IMR-90 (cell line): ENCODE measurements around the gene PRKN. TPM values are rescaled to one million over a fixed set of nuclear protein-coding genes. Genes with fewer than 3 reads are reported as not detected.

Experiments
- ATAC-seq: fragments of 200-7000 bp; cut with Tn5 transposase; 2 replicates; pipeline ENCODE4 v1.9.1; 2020; ENCODE audit warnings: low read depth, mild to moderate bottlenecking, moderate library complexity
- BruUV-seq: library from RNA; stranded (reverse); fragments of 400-500 nt; replicated peaks from 2 replicates; lab custom pipeline; 2021; lab: Mats Ljungman, UMichigan
- CTCF ChIA-PET: fragments of 300-600 bp; formaldehyde crosslinking; extraction: SDS; loops from one replicate; lab custom pipeline; 2021; ENCODE audit warnings: antibody characterized with exemption; lab: Yijun Ruan, JAX
- POLR2A ChIA-PET: fragments of 300-600 bp; sonication (Branson Sonifier 250); formaldehyde crosslinking; loops from one replicate; lab custom pipeline; 2022; ENCODE audit warnings: antibody characterized with exemption; ENCODE audit not compliant: unreplicated experiment; lab: Charles Lee
- DNase-seq: peaks from one replicate; pipeline ENCODE4 v3.0.0; 2013
- H2AFZ ChIP-seq: replicated peaks from 2 replicates; pipeline ENCODE3; 2013; ENCODE audit warnings: low read length, mild to moderate bottlenecking; ENCODE audit not compliant: poor library complexity
- H2AK5ac ChIP-seq: 2 replicates; pipeline ENCODE4 v1.6.1; 2013; ENCODE audit warnings: low read depth, low read length, inconsistent platforms
- H2AK9ac ChIP-seq: replicated peaks from 2 replicates; pipeline ENCODE3; 2013; ENCODE audit warnings: mild to moderate bottlenecking, low read depth, low read length, moderate library complexity; ENCODE audit not compliant: poor library complexity
- H2BK120ac ChIP-seq: 2 replicates; pipeline ENCODE4 v1.6.1; 2013; ENCODE audit warnings: low read depth, low read length, inconsistent platforms
- H2BK15ac ChIP-seq: 3 replicates; pipeline ENCODE4 v1.6.1; 2013; ENCODE audit warnings: low read depth, low read length, inconsistent platforms
- H2BK20ac ChIP-seq: 2 replicates; pipeline ENCODE4 v1.6.1; 2013; ENCODE audit warnings: low read depth, mild to moderate bottlenecking, inconsistent platforms, low read length, moderate library complexity
- H2BK5ac ChIP-seq: 2 replicates; pipeline ENCODE4 v1.6.1; 2013; ENCODE audit warnings: mild to moderate bottlenecking, low read depth, low read length, inconsistent platforms; ENCODE audit not compliant: poor library complexity, severe bottlenecking
- H3K14ac ChIP-seq: replicated peaks from 2 replicates; pipeline ENCODE4 v1.6.1; 2013; ENCODE audit warnings: low read depth, low read length, inconsistent platforms
- H3K18ac ChIP-seq: 2 replicates; pipeline ENCODE4 v1.6.1; 2013; ENCODE audit warnings: low read depth, low read length, control low read depth
- H3K23ac ChIP-seq: 2 replicates; pipeline ENCODE4 v1.6.1; 2013; ENCODE audit warnings: low read depth, low read length, inconsistent platforms
- H3K27ac ChIP-seq: 2 replicates; pipeline ENCODE4 v1.5.1; 2013; ENCODE audit warnings: mild to moderate bottlenecking, control low read depth, low read length; ENCODE audit not compliant: insufficient read depth
- H3K27me3 ChIP-seq: 2 replicates; pipeline ENCODE4 v1.6.1; 2013; ENCODE audit warnings: low read length; ENCODE audit not compliant: control insufficient read depth, insufficient read depth
- H3K36me3 ChIP-seq: 2 replicates; pipeline ENCODE4 v1.6.1; 2013; ENCODE audit warnings: low read length, mixed read lengths; ENCODE audit not compliant: control insufficient read depth, insufficient read depth
- H3K4ac ChIP-seq: 2 replicates; pipeline ENCODE4 v1.6.1; 2013; ENCODE audit warnings: low read depth, low read length, inconsistent platforms
- H3K4me1 ChIP-seq: 2 replicates; pipeline ENCODE4 v1.6.1; 2013; ENCODE audit warnings: low read length, mixed read lengths; ENCODE audit not compliant: control insufficient read depth, insufficient read depth
- H3K4me2 ChIP-seq: 2 replicates; pipeline ENCODE4 v1.6.1; 2013; ENCODE audit warnings: low read depth, mild to moderate bottlenecking, control low read depth, low read length, moderate library complexity
- H3K4me3 ChIP-seq: 2 replicates; pipeline ENCODE4 v1.5.1; 2013; ENCODE audit warnings: low read depth, mild to moderate bottlenecking, control low read depth, low read length, moderate library complexity; ENCODE audit not compliant: insufficient read depth
- H3K56ac ChIP-seq: 2 replicates; pipeline ENCODE4 v1.6.1; 2013; ENCODE audit warnings: low read length, inconsistent platforms; ENCODE audit not compliant: insufficient read depth; ENCODE audit errors: extremely low read depth
- H3K79me1 ChIP-seq, 2 experiments: 2 replicates each; pipeline ENCODE4 v1.6.1; 2013; ENCODE audit warnings: low read length in 2 of 2, inconsistent platforms in 1 of 2, low read depth in 1 of 2
- H3K9ac ChIP-seq: 2 replicates; pipeline ENCODE4 v1.6.1; 2013; ENCODE audit warnings: low read depth, low read length, control low read depth
- H3K9me1 ChIP-seq: 2 replicates; pipeline ENCODE4 v1.6.1; 2013; ENCODE audit warnings: low read length, inconsistent platforms; ENCODE audit not compliant: insufficient read depth
- H3K9me3 ChIP-seq: 2 replicates; pipeline ENCODE4 v1.6.1; 2013; ENCODE audit warnings: low read length; ENCODE audit not compliant: control insufficient read depth, insufficient read depth
- H4K20me1 ChIP-seq: 2 replicates; pipeline ENCODE4 v1.6.1; 2013; ENCODE audit warnings: low read length, inconsistent platforms; ENCODE audit not compliant: insufficient read depth
- H4K5ac ChIP-seq: 2 replicates; pipeline ENCODE4 v1.6.1; 2013; ENCODE audit warnings: mild to moderate bottlenecking, low read depth, low read length, control low read depth
- H4K8ac ChIP-seq, 2 experiments: 2 replicates each; pipeline ENCODE4 v1.6.1; 2013; ENCODE audit warnings: low read depth in 2 of 2, low read length in 2 of 2, control low read depth in 1 of 2, inconsistent platforms in 1 of 2
- H4K91ac ChIP-seq: 2 replicates; pipeline ENCODE4 v1.6.1; 2013; ENCODE audit warnings: low read depth, low read length, inconsistent platforms; ENCODE audit not compliant: insufficient read depth
- BHLHE40 ChIP-seq: fragments of 150-350 bp; IDR thresholded peaks from 2 replicates; pipeline ENCODE4 v1.6.1; 2016; ENCODE audit warnings: mild to moderate bottlenecking, low read depth, low read length
- CEBPB ChIP-seq: IDR thresholded peaks from 2 replicates; pipeline ENCODE4 v1.6.1; 2012; ENCODE audit warnings: low read depth, low read length, improper control_type of control experiment
- FOS ChIP-seq: fragments of 150-350 bp; IDR thresholded peaks from 2 replicates; pipeline ENCODE4 v1.6.1; 2016; ENCODE audit warnings: low read depth, low read length
- MAZ ChIP-seq: IDR thresholded peaks from 2 replicates; pipeline ENCODE4 v1.6.1; 2012; ENCODE audit warnings: low read depth, mild to moderate bottlenecking, low read length, improper control_type of control experiment, moderate library complexity, borderline replicate concordance
- MXI1 ChIP-seq: IDR thresholded peaks from 2 replicates; pipeline ENCODE4 v1.6.1; 2012; ENCODE audit warnings: low read depth, mild to moderate bottlenecking, low read length, moderate library complexity, borderline replicate concordance
- NFE2L2 ChIP-seq: fragments of 150-350 bp; IDR thresholded peaks from 2 replicates; pipeline ENCODE4 v1.6.1; 2016; ENCODE audit warnings: low read depth, mild to moderate bottlenecking, low read length
- POLR2A ChIP-seq: IDR thresholded peaks from 2 replicates; pipeline ENCODE4 v1.6.1; 2012; ENCODE audit warnings: mild to moderate bottlenecking, low read depth, low read length
- RCOR1 ChIP-seq: IDR thresholded peaks from 2 replicates; pipeline ENCODE4 v1.6.1; 2012; ENCODE audit warnings: mild to moderate bottlenecking, low read length, improper control_type of control experiment; ENCODE audit not compliant: insufficient replicate concordance
- WGBS, 2 experiments: methylation state at CpG; one replicate each; pipeline versions ENCODE4 v1.1.5 to v1.1.7; 2013; ENCODE audit warnings: missing lambda C conversion rate in 2 of 2; ENCODE audit not compliant: insufficient read length in 1 of 2; ENCODE audit errors: extremely low coverage in 2 of 2; 5-methylcytosine and 5-hydroxymethylcytosine counted together
- dilution Hi-C: fragments of 300-500 bp; cut with HindIII; formaldehyde crosslinking; loops from one replicate; pipeline ENCODE4 v1.14.3; 2018; ENCODE audit warnings: low sequenced_read_pairs; ENCODE audit not compliant: unreplicated experiment
- in situ Hi-C: fragments of 300-500 bp; cut with MboI; formaldehyde crosslinking; loops from 3 replicates; pipeline ENCODE4 v1.14.3; 2019; ENCODE audit warnings: low sequenced_read_pairs, inconsistent platforms, mixed read lengths
- intact Hi-C: fragments of 100-400 bp; cut with micrococcal nuclease; formaldehyde crosslinking; loops from 2 replicates; pipeline ENCODE4 v1.10.0; 2022
- polyA plus RNA-seq, 3 experiments: library from polyadenylated mRNA; depleted of rRNA; stranded (reverse); fragments of >200 nt; gene quantifications; 2 replicates each; pipeline ENCODE4 v1.2.3, GENCODE V29; 2012; ENCODE audit warnings: low replicate concordance in 1 of 3
- total RNA-seq: library from RNA; depleted of rRNA; stranded (reverse); fragments of >200 nt; gene quantifications from 2 replicates; pipeline ENCODE4 v1.2.3, GENCODE V29; 2012

Gene PRKN
- total and polyA plus RNA-seq, 2 of the 4 experiments (the other 2 are of a cell fraction), result 0.15 to 0.18 TPM

GRCh38 chr6:161954077-161954476, 773.5 kb downstream of the PRKN start:
- 79% methylated on average over 5 of the region's 10 CpGs; no CpG with 5 or more reads in 1 of the 2 experiments for WGBS, 2 experiments
- no peak overlapping the region for H3K4ac ChIP-seq
- intact Hi-C loops (no loop called here), in situ Hi-C loops (no loop called here), dilution Hi-C loops (no loop called here)
- H3K4me1 ChIP-seq, result no peaks in the 10 kb centered on the region
- H3K27me3 ChIP-seq, result no peaks in the 10 kb centered on the region
- H2BK20ac ChIP-seq, result no peak overlapping the region
- no peak overlapping the region for H3K9ac ChIP-seq
- no peak overlapping the region for H4K91ac ChIP-seq
- H2BK15ac ChIP-seq, result no peak overlapping the region
- no peak overlapping the region for H3K18ac ChIP-seq
- no peak overlapping the region for H3K27ac ChIP-seq
- no peak overlapping the region for H3K4me2 ChIP-seq
- DNase-seq (no peak), ATAC-seq (no peak)
- no peak overlapping the region for H2AK5ac ChIP-seq
- BruUV-seq, result no TSS peak
- no peaks in the 10 kb centered on the region for H3K9me1 ChIP-seq
- no peaks in the 10 kb centered on the region for H3K36me3 ChIP-seq
- no peaks in the 10 kb centered on the region for H4K20me1 ChIP-seq
- peaks cover 12% of the 10 kb centered on the region for H3K9me3 ChIP-seq
- no peak overlapping the region for H3K4me3 ChIP-seq
- no peak overlapping the region for H3K14ac ChIP-seq
- H3K23ac ChIP-seq, result no peak overlapping the region
- H2BK5ac ChIP-seq, result no peak overlapping the region
- H2AK9ac ChIP-seq, result no peak overlapping the region
- TF ChIP-seq MXI1 (no peak), POLR2A (no peak), RCOR1 (no peak), NFE2L2 (no peak), MAZ (no peak), BHLHE40 (no peak), CEBPB (no peak), FOS (no peak)
- no peak overlapping the region for H3K56ac ChIP-seq
- POLR2A ChIA-PET, result no interaction called here
- H2AFZ ChIP-seq, result no peak overlapping the region
- CTCF ChIA-PET, result no interaction called here
- H3K79me1 ChIP-seq, result no peaks in the 10 kb centered on the region
- H4K8ac ChIP-seq, result no peak overlapping the region
- H4K5ac ChIP-seq, result no peak overlapping the region
- H2BK120ac ChIP-seq, result no peak overlapping the region
